Dedifferentiated amniotic fluid mesenchymal stem cell (primary cell): ENCODE data around the gene C6orf163.
A peak's percentile ranks its signal among the peaks of the same experiment; 100 is the strongest.

Source experiments
- DNase-seq: peaks from one replicate; pipeline ENCODE4 v3.0.0-alpha.2; 2016; ENCODE audit errors: extremely low spot score

C6orf163 gene

DNA sequence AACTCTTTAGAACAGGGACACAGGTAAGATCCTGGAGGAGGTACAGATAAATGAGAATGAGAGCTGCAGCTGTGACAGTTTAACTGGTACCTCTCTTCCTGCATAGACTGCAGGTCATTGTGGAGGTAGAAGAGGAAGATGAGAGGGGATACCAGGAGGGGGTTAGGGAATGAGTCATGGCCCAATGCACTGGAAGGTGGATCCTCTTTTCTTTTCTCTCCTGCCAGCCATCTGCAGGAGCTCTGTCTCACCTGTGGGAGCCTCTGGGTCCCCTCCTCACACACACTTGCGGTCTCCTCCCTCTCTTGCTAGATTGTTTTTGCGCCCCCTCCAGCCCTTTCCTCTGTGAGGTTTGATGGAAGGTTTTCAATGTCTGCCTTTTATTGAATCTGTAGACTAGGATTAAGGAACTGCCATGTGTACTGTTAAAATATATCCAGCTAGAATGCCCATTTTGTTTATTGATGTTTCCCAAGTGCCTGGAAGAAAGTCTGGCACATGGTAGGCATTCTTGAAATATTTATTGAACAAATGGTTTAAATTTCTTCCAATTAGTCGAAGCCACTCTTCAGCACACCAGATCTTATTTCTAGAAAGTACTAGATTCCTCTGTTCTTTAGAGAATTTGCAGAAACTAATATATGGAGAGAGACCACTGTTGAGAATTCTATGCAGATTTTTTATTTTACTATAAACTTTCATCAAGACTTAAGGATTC is 13.0 kb downstream of the C6orf163 start:
- peak; percentile 59 for DNase-seq

- no peak for DNase-seq
Measured at GRCh38 chr6:87364602-87365252, 20.1 kb downstream of the C6orf163 start.

- DNase-seq, result no peak
Measured at GRCh38 chr6:87366072-87366827, 21.6 kb downstream of the C6orf163 start.

DNA sequence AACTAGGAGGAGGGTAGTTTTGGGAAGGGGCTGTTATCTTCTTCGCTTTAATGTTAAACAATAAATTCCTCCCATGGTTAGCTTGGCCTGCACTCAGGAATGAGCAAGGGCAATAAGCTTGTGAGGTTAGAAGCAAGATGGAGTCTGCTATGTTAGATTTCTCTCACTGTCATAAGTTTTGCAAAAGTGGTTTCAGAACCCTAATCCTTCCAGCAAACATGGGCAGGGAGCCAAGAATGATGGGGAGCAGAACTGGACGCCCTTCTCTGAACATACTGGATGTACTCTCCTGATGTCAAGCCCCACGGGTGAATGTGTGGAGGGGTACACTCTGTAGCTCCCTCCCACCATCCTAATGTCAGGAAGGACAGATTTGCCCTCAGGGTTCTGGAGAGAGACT is 22.3 kb downstream of the C6orf163 start:
- DNase-seq, result no peak

GRCh38 chr6:87373377-87373776 is 28.8 kb downstream of the C6orf163 start:
- no peak for DNase-seq

DNA sequence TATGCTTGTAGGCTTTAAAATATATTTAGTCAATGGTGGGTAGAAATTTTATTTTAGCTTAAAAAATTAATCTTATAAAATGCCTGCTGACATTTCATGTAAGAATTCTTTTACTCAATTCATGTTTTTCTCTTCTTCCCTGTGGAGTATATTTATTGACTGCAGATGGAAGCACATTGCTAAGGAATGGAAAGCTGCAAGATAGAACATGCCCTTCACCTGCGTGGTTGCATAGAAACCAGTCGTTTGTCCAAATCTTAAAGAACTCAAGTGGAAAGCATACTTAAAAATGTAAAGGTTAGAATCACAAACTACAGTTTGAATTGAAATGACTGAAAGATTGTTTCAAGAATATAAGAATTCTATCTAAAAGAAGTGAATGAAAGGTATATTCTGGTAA is 30.7 kb downstream of the C6orf163 start:
- no peak for DNase-seq

DNA sequence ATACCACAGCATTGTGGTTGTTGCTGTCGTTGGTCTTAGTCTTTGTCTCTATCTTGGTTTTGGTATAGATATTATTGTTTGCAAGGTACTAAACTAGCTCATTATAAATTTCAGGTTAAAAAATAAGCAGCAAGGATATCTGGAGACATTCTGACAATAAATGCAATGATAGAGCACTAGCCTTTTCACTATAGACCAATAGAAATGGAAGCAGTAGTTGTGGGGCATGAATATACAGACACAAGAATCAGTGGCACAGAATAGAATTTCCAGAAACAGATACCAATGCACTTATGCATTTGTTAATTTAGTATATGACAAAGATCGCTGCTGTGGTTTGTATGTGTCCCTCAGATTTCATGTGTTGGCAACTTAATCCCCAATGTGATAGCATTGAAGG is 32.0 kb downstream of the C6orf163 start:
- no peak for DNase-seq

DNA sequence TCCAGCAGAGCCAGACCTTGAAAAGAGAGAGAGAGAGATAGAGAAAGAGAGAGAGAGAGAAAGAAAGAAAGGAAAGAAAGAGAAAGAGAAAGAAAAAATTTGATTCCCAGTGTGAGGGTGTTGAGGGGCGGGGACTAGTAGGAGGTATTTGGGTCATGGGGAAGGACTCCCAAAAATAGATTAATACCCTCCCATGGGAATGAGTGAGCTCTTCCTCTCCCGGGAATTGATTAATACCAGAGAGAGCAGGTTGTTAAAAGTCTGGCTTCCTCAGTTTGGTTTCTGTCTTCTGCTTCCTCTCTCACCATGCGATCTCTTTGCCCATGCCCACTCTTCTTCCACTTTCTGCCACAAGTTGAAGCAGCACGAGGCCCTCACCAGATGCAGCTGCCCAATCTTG is 34.3 kb downstream of the C6orf163 start:
- no peak for DNase-seq

GRCh38 chr6:87382861-87383260 is 38.2 kb downstream of the C6orf163 start:
- no peak for DNase-seq

DNA sequence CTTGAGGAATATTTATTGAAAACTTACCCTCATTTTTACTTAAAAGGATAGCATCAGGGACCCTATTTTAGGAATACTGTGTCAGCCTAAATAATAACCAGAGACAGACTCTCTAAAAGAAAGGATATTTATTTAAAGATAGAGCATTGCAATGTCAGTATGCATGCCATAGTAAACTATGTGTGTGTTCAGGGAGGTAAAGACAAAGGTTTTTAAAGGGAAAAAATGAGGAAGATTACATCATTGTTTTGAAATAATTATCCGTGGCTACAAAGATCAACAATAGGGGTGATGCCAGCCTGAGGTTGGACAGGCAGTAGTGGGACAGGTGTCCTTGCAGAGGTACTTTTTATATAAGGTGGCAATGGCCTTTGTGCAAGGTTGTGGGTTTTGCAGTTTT is 39.4 kb downstream of the C6orf163 start:
- no peak for DNase-seq

DNA sequence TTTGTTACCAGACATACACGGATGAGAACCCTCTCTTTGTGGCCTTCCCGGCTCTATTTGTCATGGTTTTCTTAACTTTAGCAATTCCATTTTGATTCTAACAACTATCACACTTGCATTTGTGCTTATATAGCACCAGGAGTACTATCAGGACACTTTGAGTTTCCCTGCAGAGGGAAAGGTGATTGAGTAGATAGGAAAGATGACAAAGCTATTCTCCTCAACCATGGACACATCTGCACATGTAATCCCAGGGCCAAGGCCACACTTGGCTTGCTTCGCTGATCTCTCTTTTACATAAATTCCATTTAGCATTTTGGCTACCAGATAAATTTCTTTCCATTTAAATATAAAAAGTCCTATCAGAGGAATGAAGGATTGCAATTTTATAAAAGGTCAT is 39.8 kb downstream of the C6orf163 start:
- DNase-seq, result no peak

- no peak for DNase-seq
Measured at GRCh38 chr6:87391334-87391733, 46.7 kb downstream of the C6orf163 start.

DNA sequence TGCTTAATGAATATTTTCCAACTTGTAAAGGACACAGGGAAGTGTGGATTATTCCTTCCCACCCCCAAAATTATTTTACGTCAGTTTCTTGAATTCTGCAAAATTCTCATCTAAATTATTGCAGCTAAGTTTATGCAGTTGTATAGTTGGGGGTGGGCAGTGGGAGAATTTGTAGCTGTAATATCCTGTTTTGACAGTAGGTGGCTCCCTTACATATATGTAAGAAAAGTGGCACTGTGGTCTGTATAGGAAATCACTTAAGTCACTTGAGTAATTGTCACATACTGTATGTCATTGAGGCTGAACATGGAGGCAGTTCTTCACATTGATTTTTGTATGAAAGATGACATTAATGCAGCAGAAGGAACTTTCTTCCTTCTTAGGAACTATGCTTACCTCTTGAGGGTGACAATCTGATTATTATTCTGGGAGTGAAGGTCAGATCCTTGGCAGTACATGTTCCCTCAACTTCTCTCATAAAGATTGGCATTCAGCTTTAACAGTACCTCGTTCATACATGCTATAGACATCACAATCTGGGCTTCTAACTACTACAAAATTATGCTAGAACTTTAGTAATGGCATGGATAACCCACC is 48.5 kb downstream of the C6orf163 start:
- DNase-seq, result peak; percentile 68

GRCh38 chr6:87395431-87395830 is 50.8 kb downstream of the C6orf163 start:
- no peak for DNase-seq

DNA sequence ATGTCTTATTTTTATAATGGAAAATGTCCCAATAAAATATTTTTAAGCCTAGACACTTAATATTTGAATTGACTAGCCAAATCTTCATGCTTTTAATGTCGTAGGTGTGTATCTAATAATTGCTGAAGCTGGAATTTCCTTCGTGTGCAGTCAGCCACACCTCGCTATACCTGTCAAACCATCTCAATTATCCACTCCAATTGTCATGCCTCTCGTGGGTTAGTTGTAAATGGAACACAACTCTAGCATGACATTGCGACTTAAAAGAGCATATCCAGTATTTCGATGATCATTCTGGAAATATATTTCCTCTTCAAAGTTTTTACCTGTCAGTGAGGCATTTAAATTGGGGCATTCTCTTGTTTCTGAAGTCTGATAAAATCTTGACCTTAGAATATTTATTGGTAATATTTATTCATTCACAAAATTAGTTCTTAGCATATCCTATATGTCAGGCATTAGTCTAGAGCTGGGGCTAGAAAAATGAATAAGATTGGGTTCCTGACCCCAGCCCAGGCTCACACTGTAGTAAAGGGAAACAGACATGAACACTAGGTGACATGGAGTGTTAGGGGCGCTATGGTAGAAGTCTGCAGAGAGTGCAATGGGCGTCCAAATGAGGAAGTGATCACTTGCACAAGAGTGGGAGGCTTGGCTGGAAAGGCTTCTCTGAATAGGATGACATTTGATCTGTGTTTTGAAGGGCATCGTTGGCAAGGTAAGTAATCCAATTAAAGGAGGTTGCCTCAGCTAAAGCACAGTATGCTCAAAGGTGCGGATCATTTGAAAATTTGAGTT is 52.2 kb downstream of the C6orf163 start:
- DNase-seq, result no peak

DNA sequence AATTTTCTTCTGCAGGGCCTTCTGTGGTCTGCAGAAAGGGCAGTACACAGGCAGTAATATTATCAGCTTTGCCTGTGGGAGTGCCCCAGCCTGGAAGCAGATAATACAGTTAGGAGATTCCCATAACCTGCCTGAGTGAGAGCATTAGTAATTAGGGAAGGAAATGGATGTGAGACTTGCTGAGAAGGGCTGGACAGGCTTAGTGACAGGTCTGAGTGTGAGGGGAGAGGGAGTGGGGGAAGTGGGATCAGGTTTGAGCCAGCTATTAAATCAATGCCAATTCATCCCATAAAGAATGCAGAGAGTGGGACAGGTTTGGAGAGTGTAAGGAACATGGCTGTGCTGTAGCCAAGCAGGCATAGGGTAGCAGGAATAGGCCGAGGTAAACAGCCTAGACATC is 53.0 kb downstream of the C6orf163 start:
- no peak for DNase-seq

DNA sequence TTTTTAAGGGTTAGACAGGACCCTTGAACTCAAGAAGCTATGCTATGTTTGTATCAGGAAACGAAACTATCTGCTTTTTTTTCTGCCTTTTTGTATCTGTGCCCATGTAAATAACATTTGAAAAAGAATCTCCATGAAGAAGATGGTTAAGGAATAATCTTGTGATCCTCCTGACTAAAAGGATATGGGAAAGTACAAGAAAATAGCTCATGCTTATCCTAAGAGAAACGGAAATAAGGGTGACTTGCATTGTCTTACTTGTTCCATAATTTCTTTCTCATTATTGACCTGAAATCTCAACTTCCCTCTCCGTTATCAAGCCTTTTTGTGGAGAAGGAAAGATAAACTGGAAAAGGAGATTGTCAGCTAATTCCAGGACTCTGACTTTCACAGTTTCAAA is 57.2 kb downstream of the C6orf163 start:
- DNase-seq, result no peak

GRCh38 chr6:87407561-87407900 is 62.9 kb downstream of the C6orf163 start:
- DNase-seq, result peak; percentile 40

DNA sequence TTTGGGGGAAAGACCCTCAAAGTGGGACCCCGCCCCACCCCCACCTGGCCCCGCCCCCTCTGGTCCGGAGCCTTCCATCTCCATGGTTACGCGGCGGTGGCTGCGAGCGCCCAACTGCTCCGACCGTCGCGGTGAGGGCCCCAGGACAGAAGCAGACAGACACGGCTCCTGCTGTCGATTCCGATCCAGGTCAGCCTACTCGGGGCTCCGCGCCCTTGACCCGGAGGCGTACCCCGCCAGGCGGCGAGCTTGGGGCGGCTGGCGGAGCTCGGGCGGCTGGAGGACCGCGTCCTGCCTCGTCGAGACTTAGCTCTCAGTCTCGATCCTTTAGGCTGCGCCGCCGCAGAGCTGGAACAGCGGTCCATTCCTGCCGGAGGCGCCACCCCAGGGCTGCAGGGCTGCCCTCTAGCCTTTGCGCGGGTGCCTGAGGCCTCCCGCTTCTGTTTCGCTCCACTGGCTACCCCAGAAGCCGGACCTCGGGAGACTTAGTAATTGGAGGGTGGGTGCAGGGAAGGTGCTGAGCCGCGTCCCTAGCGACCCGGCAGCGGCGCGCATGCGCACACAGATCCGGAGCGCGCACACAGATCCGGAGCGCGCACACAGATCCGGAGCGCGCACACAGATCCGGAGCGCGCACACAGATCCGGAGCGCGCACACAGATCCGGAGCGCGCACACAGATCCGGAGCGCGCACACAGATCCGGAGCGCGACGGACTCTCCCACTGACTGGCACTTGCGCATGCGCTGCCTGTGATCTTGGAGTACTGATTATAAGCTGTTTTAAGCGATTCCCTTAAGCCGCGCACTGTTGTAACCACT is 63.5 kb downstream of the C6orf163 start, which contains the start of gene CFAP206:
Gene CFAP206 (plus strand): TSS at position 72 of the 820 bp plus-strand sequence. CDS start 1,868 bp downstream, outside the sequence.
- peak; percentile 72 for DNase-seq

- DNase-seq, result no peak
Measured at GRCh38 chr6:87408721-87409155, 64.1 kb downstream of the C6orf163 start.
